ENCODE measurements around the gene POLR2C. TPM values are rescaled to one million over a fixed set of nuclear protein-coding genes. Genes with fewer than 3 reads are reported as not detected.
"Not testable (repeated sequence)": the region's sequence is repeated elsewhere in the genome, so short reads cannot be mapped to it uniquely, and the experiment has no call there.

POLR2C gene
- total RNA-seq, 1 donor from 2014 or later = 110 TPM

DNA sequence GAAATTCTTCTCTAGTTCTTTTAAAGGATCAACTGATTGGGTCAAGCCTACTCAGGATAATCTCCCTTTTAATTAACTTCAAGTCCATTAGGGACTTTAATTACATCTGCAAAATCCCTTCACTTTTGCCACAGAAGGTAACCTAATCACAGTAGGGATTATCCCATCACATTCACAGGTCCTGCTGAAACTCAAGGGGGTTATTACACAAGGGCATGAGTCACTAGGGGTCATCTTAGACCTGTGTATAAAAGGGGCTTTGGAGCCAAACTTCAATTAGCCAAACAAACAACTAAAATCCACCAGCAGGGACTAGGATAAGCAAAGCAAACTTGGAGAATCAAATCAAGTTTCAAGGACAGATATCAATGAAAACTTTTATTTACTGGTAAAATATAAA, 34.7 kb upstream of the POLR2C start:
- TF ChIP-seq, protein P1, sequence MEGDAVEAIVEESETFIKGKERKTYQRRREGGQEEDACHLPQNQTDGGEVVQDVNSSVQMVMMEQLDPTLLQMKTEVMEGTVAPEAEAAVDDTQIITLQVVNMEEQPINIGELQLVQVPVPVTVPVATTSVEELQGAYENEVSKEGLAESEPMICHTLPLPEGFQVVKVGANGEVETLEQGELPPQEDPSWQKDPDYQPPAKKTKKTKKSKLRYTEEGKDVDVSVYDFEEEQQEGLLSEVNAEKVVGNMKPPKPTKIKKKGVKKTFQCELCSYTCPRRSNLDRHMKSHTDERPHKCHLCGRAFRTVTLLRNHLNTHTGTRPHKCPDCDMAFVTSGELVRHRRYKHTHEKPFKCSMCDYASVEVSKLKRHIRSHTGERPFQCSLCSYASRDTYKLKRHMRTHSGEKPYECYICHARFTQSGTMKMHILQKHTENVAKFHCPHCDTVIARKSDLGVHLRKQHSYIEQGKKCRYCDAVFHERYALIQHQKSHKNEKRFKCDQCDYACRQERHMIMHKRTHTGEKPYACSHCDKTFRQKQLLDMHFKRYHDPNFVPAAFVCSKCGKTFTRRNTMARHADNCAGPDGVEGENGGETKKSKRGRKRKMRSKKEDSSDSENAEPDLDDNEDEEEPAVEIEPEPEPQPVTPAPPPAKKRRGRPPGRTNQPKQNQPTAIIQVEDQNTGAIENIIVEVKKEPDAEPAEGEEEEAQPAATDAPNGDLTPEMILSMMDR (IDR thresholded peaks at IDR 0.05) = no peak
- Histone ChIP-seq H3K9me3 (no peaks in the 10 kb centered on the region), H3K4me1 (no peaks in the 10 kb centered on the region), H3K27me3 (no peaks in the 10 kb centered on the region), H3K4me3 (no peak overlapping the region), H3K36me3 (peaks cover 41 to 52% of the 10 kb centered on the region in 2 donors), H3K27ac (no peak overlapping the region)
- intact Hi-C loops (cut with DNase I) = no loop called here
- no peak for DNase-seq (ENCODE audit: low spot score in 2 of 2)

DNA sequence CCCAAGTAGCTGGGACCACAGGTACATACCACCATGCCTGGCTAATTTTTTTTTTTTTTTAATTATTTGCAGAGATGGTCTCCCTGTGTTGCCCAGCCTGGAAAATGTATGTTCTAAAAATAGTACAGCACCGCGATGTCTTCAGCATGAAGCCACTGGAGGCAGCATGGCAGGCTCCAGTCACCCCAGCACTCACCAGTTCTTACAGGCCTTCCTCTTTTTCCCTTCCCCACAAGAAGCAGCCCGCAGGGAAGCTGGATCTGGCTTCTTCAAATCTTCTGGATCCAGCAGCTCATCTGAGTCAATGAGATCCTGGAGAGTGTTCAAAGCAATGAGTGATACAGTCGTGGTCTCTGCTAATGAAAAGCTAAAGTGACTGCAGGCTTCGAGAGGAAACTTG, 31.5 kb upstream of the POLR2C start:
- no peaks in the 10 kb centered on the region for H3K9me3 ChIP-seq
- TF ChIP-seq, protein P1 (IDR thresholded peaks at IDR 0.05) = no peak
- no peaks in the 10 kb centered on the region for H3K4me1 ChIP-seq
- intact Hi-C loops (cut with DNase I) = no loop called here
- no peak overlapping the region for H3K27ac ChIP-seq
- H3K4me3 ChIP-seq = no peak overlapping the region
- no peaks in the 10 kb centered on the region for H3K27me3 ChIP-seq
- peaks cover 70 to 83% of the 10 kb centered on the region in 2 donors for H3K36me3 ChIP-seq
- DNase-seq (ENCODE audit: low spot score in 2 of 2) = no peak

DNA sequence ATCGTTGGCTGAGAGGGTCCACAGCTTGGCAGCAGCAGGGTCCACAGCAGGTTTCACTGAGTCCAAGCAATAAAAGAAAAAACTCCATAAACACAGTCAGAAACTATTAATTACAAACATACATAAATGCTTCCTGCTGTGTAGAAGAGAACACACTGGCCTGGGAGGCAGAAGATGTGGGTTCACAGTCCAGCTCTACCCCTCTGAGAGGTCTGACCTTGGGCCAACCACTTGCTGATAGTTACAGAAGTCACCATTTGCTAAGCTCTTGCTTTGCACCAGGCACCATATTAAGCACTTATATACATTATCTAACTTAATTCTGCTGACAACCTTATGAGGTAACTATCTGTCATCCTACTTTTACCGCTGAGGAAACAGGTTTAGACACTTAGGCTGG, 30.0 kb upstream of the POLR2C start:
- TF ChIP-seq, protein P1 (IDR thresholded peaks at IDR 0.05) = no peak
- Histone ChIP-seq H3K27me3 (no peaks in the 10 kb centered on the region), H3K27ac (no peak overlapping the region), H3K9me3 (no peaks in the 10 kb centered on the region), H3K4me3 (no peak overlapping the region), H3K4me1 (no peaks in the 10 kb centered on the region), H3K36me3 (peaks cover 80 to 90% of the 10 kb centered on the region in 2 donors)
- intact Hi-C loops (cut with DNase I) = no loop called here
- no peak for DNase-seq (ENCODE audit: low spot score in 2 of 2)

DNA sequence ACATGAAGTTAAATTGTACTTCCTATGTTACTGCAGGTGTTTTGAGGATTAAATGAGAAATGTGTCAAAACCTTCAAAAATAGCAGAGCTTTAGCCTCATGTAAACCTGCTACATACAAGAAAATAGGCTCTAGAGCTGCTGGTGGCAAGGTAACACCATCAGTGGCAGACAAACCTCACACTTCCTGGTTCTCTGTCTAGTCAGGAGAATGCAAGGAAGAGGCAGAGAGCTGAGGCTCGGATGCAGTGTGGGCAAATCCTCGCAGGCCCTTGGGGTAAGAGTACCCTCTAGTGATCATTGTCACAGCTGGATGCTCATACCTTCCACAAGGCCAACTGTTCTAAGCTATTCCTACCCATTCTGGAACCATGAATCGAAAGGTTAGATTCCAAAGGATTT, 29.5 kb upstream of the POLR2C start:
- no peaks in the 10 kb centered on the region for H3K4me1 ChIP-seq
- H3K4me3 ChIP-seq = no peak overlapping the region
- TF ChIP-seq, protein P1 (IDR thresholded peaks at IDR 0.05) = no peak
- no peak for DNase-seq (ENCODE audit: low spot score in 2 of 2)
- H3K27me3 ChIP-seq = no peaks in the 10 kb centered on the region
- H3K9me3 ChIP-seq = no peaks in the 10 kb centered on the region
- peaks cover 81 to 92% of the 10 kb centered on the region in 2 donors for H3K36me3 ChIP-seq
- intact Hi-C loops (cut with DNase I) = no loop called here
- no peak overlapping the region for H3K27ac ChIP-seq

DNA sequence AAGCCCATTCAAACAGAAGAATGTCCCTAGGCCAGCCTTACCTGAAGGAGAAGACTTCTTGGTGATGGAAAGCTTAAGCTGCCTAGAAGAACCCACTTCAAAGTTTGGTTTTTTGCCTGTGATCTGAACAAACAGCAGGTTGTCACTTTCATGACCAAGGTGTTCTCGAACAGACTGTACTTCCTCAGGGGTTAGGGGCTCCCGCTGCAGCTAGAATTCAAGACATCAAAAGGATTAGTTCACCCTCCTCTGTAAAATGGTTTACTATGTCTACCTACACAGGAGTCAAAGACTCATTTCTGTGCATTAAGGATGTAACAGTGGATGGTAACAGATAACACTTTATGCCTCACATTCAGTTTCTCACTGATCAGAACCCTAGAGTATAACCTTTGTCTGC, 28.5 kb upstream of the POLR2C start:
- Histone ChIP-seq H3K36me3 (peaks cover 72 to 91% of the 10 kb centered on the region in 2 donors), H3K27ac (no peak overlapping the region), H3K9me3 (no peaks in the 10 kb centered on the region), H3K4me1 (no peaks in the 10 kb centered on the region), H3K4me3 (no peak overlapping the region), H3K27me3 (no peaks in the 10 kb centered on the region)
- intact Hi-C loops (cut with DNase I) = no loop called here
- TF ChIP-seq, protein P1 (IDR thresholded peaks at IDR 0.05) = no peak
- no peak for DNase-seq (ENCODE audit: low spot score in 2 of 2)

DNA sequence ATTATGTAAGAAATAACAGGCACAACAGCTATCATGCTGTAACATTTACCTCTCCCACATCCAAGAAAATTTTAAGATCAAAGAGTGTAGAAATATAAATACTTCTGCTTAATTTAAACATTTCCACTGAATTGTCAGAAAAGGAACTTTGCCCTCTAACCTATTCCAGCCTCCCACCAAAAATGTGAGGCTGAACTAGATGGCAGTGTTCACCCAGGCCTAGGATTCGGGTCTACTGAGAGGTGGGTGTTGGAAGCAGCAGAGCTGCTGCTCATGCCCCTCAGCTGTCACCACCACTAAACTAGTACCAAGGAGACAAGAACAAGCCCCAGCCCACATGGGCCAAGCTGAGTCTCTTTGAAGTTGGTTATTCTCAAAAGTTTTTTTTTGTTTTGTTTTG, 26.6 kb upstream of the POLR2C start:
- intact Hi-C loops (cut with DNase I) = no loop called here
- H3K4me1 ChIP-seq = no peaks in the 10 kb centered on the region
- no peaks in the 10 kb centered on the region for H3K27me3 ChIP-seq
- H3K4me3 ChIP-seq = no peak overlapping the region
- H3K36me3 ChIP-seq = peaks cover 62 to 89% of the 10 kb centered on the region in 2 donors
- no peak overlapping the region for H3K27ac ChIP-seq
- TF ChIP-seq, protein P1 (IDR thresholded peaks at IDR 0.05) = no peak
- no peaks in the 10 kb centered on the region for H3K9me3 ChIP-seq
- no peak for DNase-seq (ENCODE audit: low spot score in 2 of 2)

DNA sequence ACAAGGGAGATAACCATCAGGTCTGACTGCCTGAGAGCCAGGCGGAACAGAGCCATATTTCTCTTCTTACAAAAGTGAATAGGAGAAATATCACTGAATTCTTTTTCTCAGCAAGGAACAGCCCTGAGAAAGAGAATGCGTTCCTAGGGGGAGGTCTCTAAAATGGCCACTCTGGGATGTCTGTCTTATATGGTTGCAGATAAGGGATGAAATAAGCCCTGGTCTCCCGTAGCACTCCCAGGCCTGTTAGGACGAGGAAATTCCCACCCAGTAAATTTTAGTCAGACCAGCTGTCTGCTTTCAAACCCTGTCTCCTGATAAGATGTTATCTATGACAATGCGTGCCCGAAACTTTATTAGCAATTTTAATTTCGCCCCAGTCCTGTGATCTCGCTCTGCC, 22.5 kb upstream of the POLR2C start:
- intact Hi-C loops (cut with DNase I) = loop anchor here (10.0 kb wide), 1 partner anchor 295 kb away; the partner anchor contains the start of gene KATNB1
- H3K4me1 ChIP-seq; H3K4me3 ChIP-seq; DNase-seq (ENCODE audit: low spot score in 2 of 2); H3K27ac ChIP-seq; H3K9me3 ChIP-seq; H3K27me3 ChIP-seq: not testable (repeated sequence)
- peaks cover 22 to 51% of the 10 kb centered on the region in 2 donors for H3K36me3 ChIP-seq

DNA sequence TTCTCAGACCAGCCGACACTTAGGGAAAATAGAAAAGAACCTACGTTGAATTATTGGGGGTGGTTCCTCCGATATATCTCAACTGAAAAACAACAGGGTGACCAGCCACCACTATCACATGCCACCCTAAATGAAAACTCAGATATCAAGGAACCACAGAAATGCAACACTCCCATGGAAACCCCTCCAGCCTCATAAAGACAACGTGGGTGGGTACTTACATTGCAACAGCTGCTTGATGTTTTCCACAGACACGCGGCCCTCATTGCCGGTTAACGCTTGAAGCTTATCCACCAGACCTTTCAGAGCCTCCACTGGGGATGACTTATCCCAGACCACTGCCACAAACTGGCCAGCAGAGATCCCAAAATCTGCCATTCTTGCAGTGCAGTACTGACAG, 21.9 kb upstream of the POLR2C start:
- peaks cover 16 to 45% of the 10 kb centered on the region in 2 donors for H3K36me3 ChIP-seq
- not testable (repeated sequence) for H3K4me3 ChIP-seq; H3K27ac ChIP-seq; DNase-seq (ENCODE audit: low spot score in 2 of 2); H3K27me3 ChIP-seq; H3K9me3 ChIP-seq; H3K4me1 ChIP-seq
- intact Hi-C loops (cut with DNase I) = loop anchor here (10.0 kb wide), 1 partner anchor 294 kb away; the partner anchor contains the start of gene KATNB1
